ENCODE measurements around the gene RTEL1. TPM values are rescaled to one million over a fixed set of nuclear protein-coding genes. Genes with fewer than 3 reads are reported as not detected.

RTEL1 gene
- total and polyA plus RNA-seq, 2 donors (not counting 1 experiment from before 2014, with no cell fraction given) = 15.1 to 32.6 TPM

- Histone ChIP-seq H3K9me3 (ENCODE audit: control extremely low read depth in 1 of 3, control insufficient read depth in 2 of 3, insufficient read depth in 1 of 3, low read length in 2 of 3) (peaks cover 0 to 5% (median 0%) of the 10 kb centered on the region in 3 donors), H3K27me3 (replicated peaks in 1 of 4; ENCODE audit: control extremely low read depth in 1 of 4, control insufficient read depth in 3 of 4, insufficient read depth in 4 of 4, low read length in 3 of 4) (peaks cover 0 to 3% (median 0%) of the 10 kb centered on the region in 4 experiments), H3K36me3 (replicated peaks in 1 of 2; ENCODE audit: control extremely low read depth in 1 of 2, control insufficient read depth in 1 of 2, extremely low read depth in 1 of 2, insufficient read depth in 2 of 2, low read length in 1 of 2) (peaks cover 0 to 5% of the 10 kb centered on the region in 2 experiments), H2AFZ (ENCODE audit: insufficient read depth, low read depth, low read length, poor library complexity, severe bottlenecking) (no peak overlapping the region), H3K4me2 (replicated peaks; ENCODE audit: low read depth, low read length, poor library complexity, severe bottlenecking) (peak overlapping the region; percentile 74), H3K4me1 (ENCODE audit: control insufficient read depth in 2 of 2, insufficient read depth in 2 of 2, low read length in 2 of 2) (peaks cover 18% of the 10 kb centered on the region in 2 donors), H4K20me1 (ENCODE audit: control insufficient read depth, insufficient read depth, low read length, poor library complexity, severe bottlenecking) (peaks cover 65% of the 10 kb centered on the region), H3K27ac (ENCODE audit: low read length in 2 of 2) (no peak overlapping the region), H3K9ac (ENCODE audit: low read length) (peak overlapping the region; percentile 27), H3K79me2 (ENCODE audit: control insufficient read depth, insufficient read depth, low read length) (peaks cover 39% of the 10 kb centered on the region), H3K4me3 (ENCODE audit: control extremely low read depth in 1 of 5, extremely low read depth in 1 of 5, insufficient read depth in 1 of 5, low read depth in 2 of 5, low read length in 4 of 5) (peak overlapping the region in 3 of 5 experiments; percentile 13 to 33 (median 23))
- Mint-ChIP-seq H3K27me3 (no peaks in the 10 kb centered on the region), H3K27ac (peak overlapping the region; percentile 41), H3K4me3 (peak overlapping the region; percentile 27), H3K4me1 (peaks cover 16% of the 10 kb centered on the region), H3K9me3 (ENCODE audit: insufficient read depth) (no peaks in the 10 kb centered on the region)
- CTCF ChIA-PET = interaction anchor here (1.0 kb wide), 1 partner anchor 114 kb away, joined by 3 read pairs; no protein-coding TSS in a partner anchor
- intact Hi-C loops (cut with micrococcal nuclease) = no loop called here
- ATAC-seq (ENCODE audit: low read depth) (peak; percentile 68), DNase-seq (peak; percentile 55)
- WGBS (ENCODE audit: insufficient coverage) = 7% methylated on average over 6 of the region's 6 CpGs
- POLR2A ChIA-PET = interaction anchor here (0.6 kb wide), 1 partner anchor 158 kb away, joined by 3 read pairs; no protein-coding TSS in a partner anchor
- TF ChIP-seq EZH2 (IDR thresholded peaks at IDR 0.05; ENCODE audit: borderline replicate concordance, insufficient read depth, low read depth, low read length, poor library complexity, severe bottlenecking) = no peak
- no peak for TF ChIP-seq CTCF (IDR thresholded peaks at IDR 0.05)
These were observed 38.2 kb downstream of the RTEL1 start for GRCh38 chr20:63696306-63696627.

DNA sequence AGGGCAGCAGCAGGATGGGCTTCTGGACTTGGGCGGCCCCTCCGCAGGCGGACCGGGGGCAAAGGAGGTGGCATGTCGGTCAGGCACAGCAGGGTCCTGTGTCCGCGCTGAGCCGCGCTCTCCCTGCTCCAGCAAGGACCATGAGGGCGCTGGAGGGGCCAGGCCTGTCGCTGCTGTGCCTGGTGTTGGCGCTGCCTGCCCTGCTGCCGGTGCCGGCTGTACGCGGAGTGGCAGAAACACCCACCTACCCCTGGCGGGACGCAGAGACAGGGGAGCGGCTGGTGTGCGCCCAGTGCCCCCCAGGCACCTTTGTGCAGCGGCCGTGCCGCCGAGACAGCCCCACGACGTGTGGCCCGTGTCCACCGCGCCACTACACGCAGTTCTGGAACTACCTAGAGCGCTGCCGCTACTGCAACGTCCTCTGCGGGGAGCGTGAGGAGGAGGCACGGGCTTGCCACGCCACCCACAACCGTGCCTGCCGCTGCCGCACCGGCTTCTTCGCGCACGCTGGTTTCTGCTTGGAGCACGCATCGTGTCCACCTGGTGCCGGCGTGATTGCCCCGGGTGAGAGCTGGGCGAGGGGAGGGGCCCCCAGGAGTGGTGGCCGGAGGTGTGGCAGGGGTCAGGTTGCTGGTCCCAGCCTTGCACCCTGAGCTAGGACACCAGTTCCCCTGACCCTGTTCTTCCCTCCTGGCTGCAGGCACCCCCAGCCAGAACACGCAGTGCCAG lies 38.7 kb downstream of the RTEL1 start, which contains the start of gene TNFRSF6B:
Gene TNFRSF6B, plus strand, starts transcription at position 25 of the 729 bp plus-strand sequence. Its CDS starts 116 bp downstream, at position 141.
- peaks cover 70% of the 10 kb centered on the region for H4K20me1 ChIP-seq (ENCODE audit: control insufficient read depth, insufficient read depth, low read length, poor library complexity, severe bottlenecking)
- DNase-seq (peak; percentile 28), ATAC-seq (ENCODE audit: low read depth) (peak; percentile 4)
- ChIA-PET CTCF (no interaction called here), POLR2A (interaction anchor here (0.6 kb wide), 1 partner anchor 158 kb away, joined by 3 read pairs; no protein-coding TSS in a partner anchor)
- no peak for TF ChIP-seq CTCF (IDR thresholded peaks at IDR 0.05)
- no peak for TF ChIP-seq EZH2 (IDR thresholded peaks at IDR 0.05; ENCODE audit: borderline replicate concordance, insufficient read depth, low read depth, low read length, poor library complexity, severe bottlenecking)
- Mint-ChIP-seq H3K4me3 (peak within 1 kb of the TSS; percentile 27), H3K9me3 (ENCODE audit: insufficient read depth) (no peaks in the 10 kb centered on the region), H3K27me3 (no peaks in the 10 kb centered on the region), H3K27ac (peak within 1 kb of the TSS; percentile 41), H3K4me1 (peaks cover 16% of the 10 kb centered on the region)
- intact Hi-C loops (cut with micrococcal nuclease) = no loop called here
- peak within 1 kb of the TSS; percentile 74 for H3K4me2 ChIP-seq (replicated peaks; ENCODE audit: low read depth, low read length, poor library complexity, severe bottlenecking)
- peak within 1 kb of the TSS in 4 of 5 experiments; percentile 6 to 33 (median 18) for H3K4me3 ChIP-seq (ENCODE audit: control extremely low read depth in 1 of 5, extremely low read depth in 1 of 5, insufficient read depth in 1 of 5, low read depth in 2 of 5, low read length in 4 of 5)
- H3K27ac ChIP-seq (ENCODE audit: low read length in 2 of 2) = no peak within 1 kb of the TSS
- H3K9me3 ChIP-seq (ENCODE audit: control extremely low read depth in 1 of 3, control insufficient read depth in 2 of 3, insufficient read depth in 1 of 3, low read length in 2 of 3) = peaks cover 0 to 5% (median 0%) of the 10 kb centered on the region in 3 donors
- peak within 1 kb of the TSS; percentile 27 for H3K9ac ChIP-seq (ENCODE audit: low read length)
- no peak within 1 kb of the TSS for H2AFZ ChIP-seq (ENCODE audit: insufficient read depth, low read depth, low read length, poor library complexity, severe bottlenecking)
- peaks cover 45% of the 10 kb centered on the region for H3K79me2 ChIP-seq (ENCODE audit: control insufficient read depth, insufficient read depth, low read length)
- H3K4me1 ChIP-seq (ENCODE audit: control insufficient read depth in 2 of 2, insufficient read depth in 2 of 2, low read length in 2 of 2) = peaks cover 18% of the 10 kb centered on the region in 2 donors
- H3K36me3 ChIP-seq (replicated peaks in 1 of 2; ENCODE audit: control extremely low read depth in 1 of 2, control insufficient read depth in 1 of 2, extremely low read depth in 1 of 2, insufficient read depth in 2 of 2, low read length in 1 of 2) = peaks cover 0 to 5% of the 10 kb centered on the region in 2 experiments
- WGBS (ENCODE audit: insufficient coverage) = 9% methylated on average over 52 of the region's 52 CpGs
- peaks cover 0 to 3% (median 0%) of the 10 kb centered on the region in 4 experiments for H3K27me3 ChIP-seq (replicated peaks in 1 of 4; ENCODE audit: control extremely low read depth in 1 of 4, control insufficient read depth in 3 of 4, insufficient read depth in 4 of 4, low read length in 3 of 4)
